H1 (cell line): ENCODE measurements around the gene WTIP. TPM values are rescaled to one million over a fixed set of nuclear protein-coding genes. Genes with fewer than 3 reads are reported as not detected.

Experiments
- BACH1 ChIP-seq: IDR thresholded peaks from 2 replicates; pipeline ENCODE4 v1.6.1; 2012; ENCODE audit warnings: low read length, improper control_type of control experiment
- BCL11A ChIP-seq, 2 experiments: IDR thresholded peaks; one replicate each; pipeline ENCODE4 v1.6.1; 2011; ENCODE audit warnings: low read depth in 2 of 2, low read length in 2 of 2, mild to moderate bottlenecking in 2 of 2
- BRCA1 ChIP-seq: IDR thresholded peaks from 2 replicates; pipeline ENCODE4 v1.6.1; 2012; ENCODE audit warnings: low read depth, low read length, improper control_type of control experiment
- CBX5 ChIP-seq: fragments of 300-800, 300-1000 bp; sonication (generic); IDR thresholded peaks from 2 replicates; pipeline ENCODE4 v1.7.1; 2016; ENCODE audit warnings: antibody characterized with exemption, low read length, low read depth
- CBX8 ChIP-seq: fragments of 300-800, 300-1000 bp; sonication (generic); IDR thresholded peaks from 2 replicates; pipeline ENCODE4 v1.7.1; 2016; ENCODE audit warnings: low read depth, low read length, borderline replicate concordance
- CHD1 ChIP-seq: IDR thresholded peaks from 2 replicates; pipeline ENCODE4 v1.6.1; 2012; ENCODE audit warnings: low read depth, low read length, improper control_type of control experiment
- CREB1 ChIP-seq: IDR thresholded peaks from 2 replicates; pipeline ENCODE4 v1.6.1; 2012; ENCODE audit warnings: inconsistent platforms
- CTBP2 ChIP-seq: IDR thresholded peaks from 2 replicates; pipeline ENCODE4 v1.7.0; 2011; ENCODE audit warnings: borderline replicate concordance, mild to moderate bottlenecking, moderate library complexity, mixed read lengths, low read length; ENCODE audit not compliant: insufficient read depth, insufficient read length
- EZH2 ChIP-seq: fragments of 200-600 bp; sonication (generic); IDR thresholded peaks from 2 replicates; pipeline ENCODE4 v1.7.1; 2012; ENCODE audit warnings: low read depth, mild to moderate bottlenecking, moderate library complexity, low read length, inconsistent platforms; ENCODE audit not compliant: severe bottlenecking
- FOSL1 ChIP-seq: IDR thresholded peaks from 2 replicates; pipeline ENCODE4 v1.6.1; 2011; ENCODE audit warnings: mild to moderate bottlenecking, low read depth, low read length, moderate library complexity; ENCODE audit not compliant: insufficient read depth
- GABPA ChIP-seq: IDR thresholded peaks from 2 replicates; pipeline ENCODE4 v1.6.1; 2011; ENCODE audit warnings: mild to moderate bottlenecking, low read length, moderate library complexity, borderline replicate concordance; ENCODE audit not compliant: insufficient read depth
- GTF2F1 ChIP-seq: IDR thresholded peaks from 2 replicates; pipeline ENCODE4 v1.6.1; 2012; ENCODE audit warnings: low read depth, low read length, improper control_type of control experiment, borderline replicate concordance
- HDAC2 ChIP-seq, 2 experiments: fragments of 300-600 bp in 1 of 2; sonication (generic) in 1 of 2; IDR thresholded peaks; 2 replicates each; pipeline ENCODE4 v1.6.1; 2011 to 2012; ENCODE audit warnings: low read depth in 2 of 2, low read length in 2 of 2, mild to moderate bottlenecking in 2 of 2, moderate library complexity in 2 of 2, borderline replicate concordance in 1 of 2, inconsistent platforms in 1 of 2
- HDAC6 ChIP-seq: IDR thresholded peaks from one replicate; pipeline ENCODE4 v1.7.1; 2012; ENCODE audit warnings: low read depth, mild to moderate bottlenecking, inconsistent platforms, low read length, moderate library complexity
- JUN ChIP-seq: IDR thresholded peaks from 2 replicates; pipeline ENCODE4 v1.6.1; 2011; ENCODE audit warnings: low read depth, mild to moderate bottlenecking, improper control_type of control experiment, low read length
- KDM1A ChIP-seq: fragments of 200-600, 300-600 bp; sonication (generic); IDR thresholded peaks from 2 replicates; pipeline ENCODE4 v1.7.1; 2016; ENCODE audit warnings: mild to moderate bottlenecking, low read length, borderline replicate concordance
- KDM4A ChIP-seq: IDR thresholded peaks from one replicate; pipeline ENCODE4 v1.7.1; 2012; ENCODE audit warnings: low read depth, mild to moderate bottlenecking, moderate library complexity, low read length, inconsistent platforms; ENCODE audit not compliant: severe bottlenecking
- MAFK ChIP-seq: IDR thresholded peaks from 2 replicates; pipeline ENCODE4 v1.6.1; 2012; ENCODE audit warnings: low read depth, mild to moderate bottlenecking, improper control_type of control experiment, low read length
- POLR2A ChIP-seq, 2 experiments: IDR thresholded peaks; 1 replicate in 1 of 2; 2 replicates in 1 of 2; pipeline ENCODE4 v1.6.1; 2011; ENCODE audit warnings: low read depth in 2 of 2, low read length in 2 of 2, mild to moderate bottlenecking in 2 of 2; ENCODE audit errors: control extremely low read depth in 1 of 2
- POLR2AphosphoS5 ChIP-seq: IDR thresholded peaks from 2 replicates; pipeline ENCODE4 v1.6.1; 2011; ENCODE audit warnings: low read depth, low read length
- RAD21 ChIP-seq, 2 experiments: IDR thresholded peaks in 1 of 2; conservative IDR thresholded peaks in 1 of 2; 2 replicates each; pipeline ENCODE4 v1.6.1; 2011; ENCODE audit warnings: low read depth in 2 of 2, low read length in 2 of 2, improper control_type of control experiment in 1 of 2, inconsistent platforms in 1 of 2, mild to moderate bottlenecking in 1 of 2, moderate library complexity in 1 of 2
- SIX5 ChIP-seq: IDR thresholded peaks from 2 replicates; pipeline ENCODE4 v1.6.1; 2011; ENCODE audit warnings: mild to moderate bottlenecking, low read depth, low read length
- ZNF274 ChIP-seq: IDR thresholded peaks from 2 replicates; pipeline ENCODE4 v1.7.0; 2012; ENCODE audit warnings: low read length, borderline replicate concordance; ENCODE audit errors: extremely low read depth
- polyA plus RNA-seq, 7 experiments: library from polyadenylated mRNA; depleted of rRNA in 3 of 7; stranded (reverse) in 5 of 7; unstranded in 2 of 7; fragments of >200 nt in 5 of 7; fragments of 200-250 nt in 2 of 7; gene quantifications; 1 replicate in 5 of 7; 2 replicates in 1 of 7; 4 replicates in 1 of 7; pipeline versions ENCODE4 v1.2.1 to v1.2.3, GENCODE V29; 2011 to 2013; ENCODE audit warnings: missing spikeins in 2 of 7, mixed read lengths in 2 of 7
- total RNA-seq: library from RNA; stranded (reverse); fragmentation: NEBNext Ultra II Directional; extraction: Animal tissue kit (Norgen Biotek cat#: 25700); gene quantifications from 2 replicates; pipeline ENCODE4 v1.2.1, GENCODE V29; 2021

Gene WTIP
- total and polyA plus RNA-seq, 2 of the 8 experiments (the other 6 are each of a cell fraction or from before 2014, with no cell fraction given): 8.7 to 15.4 TPM

DNA sequence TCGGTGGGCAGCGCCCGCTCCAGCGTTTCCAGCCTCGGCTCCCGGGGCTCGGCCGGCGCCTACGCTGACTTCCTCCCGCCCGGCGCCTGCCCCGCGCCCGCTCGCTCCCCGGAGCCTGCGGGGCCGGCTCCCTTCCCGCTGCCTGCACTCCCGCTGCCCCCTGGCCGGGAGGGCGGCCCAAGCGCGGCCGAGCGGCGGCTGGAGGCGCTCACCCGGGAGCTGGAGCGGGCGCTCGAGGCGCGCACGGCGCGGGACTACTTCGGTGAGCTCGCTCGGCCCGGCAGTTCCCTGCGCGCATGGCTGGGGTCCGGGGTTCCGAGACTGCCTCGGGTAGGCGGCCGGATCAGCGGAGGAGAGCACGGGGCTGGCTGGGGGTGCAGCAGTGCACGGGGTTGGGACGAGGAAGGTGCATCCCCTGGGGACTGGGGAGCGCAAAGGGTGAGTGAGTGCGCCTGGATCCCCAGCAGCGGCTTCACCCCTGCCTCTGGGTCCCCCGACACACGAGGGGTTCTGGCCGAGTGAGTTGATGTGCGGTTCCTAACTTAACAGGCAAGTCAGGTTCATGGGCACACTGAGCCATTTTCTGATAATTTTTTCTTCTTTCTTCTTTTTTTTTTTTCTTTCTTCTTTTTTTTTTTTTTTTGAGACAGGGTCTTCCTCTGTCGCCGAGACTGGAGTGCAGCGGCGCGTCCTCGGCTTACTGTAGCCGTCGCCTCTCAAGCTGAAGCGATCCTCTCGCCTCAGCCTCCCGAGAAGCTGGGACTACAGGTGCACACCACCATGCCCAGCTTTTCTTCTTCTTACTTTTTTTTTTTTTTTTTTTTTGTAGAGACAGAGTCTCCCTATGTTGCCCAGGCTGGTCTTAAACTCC is 1.1 kb downstream of the WTIP start (continued):
- TF ChIP-seq RAD21 (IDR thresholded peaks at IDR 0.05 in 1 of 2, conservative IDR thresholded peaks at IDR 0.05 in 1 of 2; ENCODE audit: low read depth in 2 of 2, low read length in 2 of 2) (no peak), GABPA (no peak), FOSL1 (no peak), ZNF274 (no peak), HDAC2 (IDR thresholded peaks at IDR 0.05; ENCODE audit: borderline replicate concordance in 1 of 2, low read depth in 2 of 2, low read length in 2 of 2) (no peak), MAFK (no peak), HDAC6 (no peak), CBX5 (no peak), SIX5 (no peak), CTBP2 (no peak), POLR2AphosphoS5 (no peak), CBX8 (no peak), BCL11A (IDR thresholded peaks at IDR 0.05; ENCODE audit: low read depth in 2 of 2, low read length in 2 of 2) (no peak), EZH2 (no peak), BRCA1 (no peak), BACH1 (no peak), CREB1 (no peak), JUN (no peak), KDM1A (no peak), CHD1 (no peak), GTF2F1 (no peak), KDM4A (peak; percentile 83), POLR2A (IDR thresholded peaks at IDR 0.05; ENCODE audit: control extremely low read depth in 1 of 2, low read depth in 2 of 2, low read length in 2 of 2) (no peak)
